WTC11 (cell line): ENCODE measurements around the gene TRUB1. TPM values are rescaled to one million over a fixed set of nuclear protein-coding genes. Genes with fewer than 3 reads are reported as not detected.

Experiments
- ATAC-seq: fragments of 200-7000 bp; cut with Tn5 transposase; 2 replicates; pipeline ENCODE4 v1.10.0; 2021; ENCODE audit warnings: mild to moderate bottlenecking, moderate library complexity
- CTCF ChIA-PET: fragments of 300-600 bp; sonication (Branson Sonifier 250); formaldehyde crosslinking; loops from one replicate; lab custom pipeline; 2021; ENCODE audit warnings: antibody characterized with exemption; lab: Charles Lee
- POLR2A ChIA-PET: fragments of 350-600 bp; sonication (Branson Sonifier 250); formaldehyde crosslinking; loops from one replicate; lab custom pipeline; 2021; ENCODE audit warnings: antibody characterized with exemption; lab: Charles Lee
- DNase-seq: peaks from one replicate; pipeline ENCODE4 v3.0.0; 2021; ENCODE audit warnings: low spot score
- H3K27ac Mint-ChIP-seq: 2 replicates; pipeline ENCODE4 v1.8.0; 2021; ENCODE audit warnings: mixed read lengths
- H3K27me3 Mint-ChIP-seq: 2 replicates; pipeline ENCODE4 v1.8.0; 2021; ENCODE audit warnings: low read depth, mild to moderate bottlenecking, moderate library complexity, mixed read lengths
- H3K36me3 Mint-ChIP-seq: 2 replicates; pipeline ENCODE4 v1.8.0; 2021; ENCODE audit warnings: mixed read lengths
- H3K4me1 Mint-ChIP-seq: 2 replicates; pipeline ENCODE4 v1.8.0; 2022; ENCODE audit warnings: mixed read lengths
- H3K4me3 Mint-ChIP-seq: 2 replicates; pipeline ENCODE4 v1.8.0; 2021; ENCODE audit warnings: mild to moderate bottlenecking, moderate library complexity, mixed read lengths
- H3K9me3 Mint-ChIP-seq: 2 replicates; pipeline ENCODE4 v1.8.0; 2021; ENCODE audit warnings: mixed read lengths
- CREM ChIP-seq: sonication (generic); formaldehyde crosslinking; IDR thresholded peaks from 2 replicates; pipeline ENCODE4 v1.8.1; 2022; ENCODE audit warnings: mild to moderate bottlenecking, missing genetic modification reagents, moderate library complexity
- CTCF ChIP-seq: fragments of 200-600 bp; IDR thresholded peaks from 2 replicates; pipeline ENCODE4 v1.8.0; 2022; ENCODE audit warnings: antibody characterized with exemption
- E2F1 ChIP-seq: sonication (generic); formaldehyde crosslinking; IDR thresholded peaks from 2 replicates; pipeline ENCODE4 v1.8.0; 2022; ENCODE audit warnings: mild to moderate bottlenecking, missing genetic modification reagents
- ETV6 ChIP-seq: sonication (generic); formaldehyde crosslinking; IDR thresholded peaks from 2 replicates; pipeline ENCODE4 v1.8.1; 2022; ENCODE audit warnings: mild to moderate bottlenecking, missing genetic modification reagents
- KAT7 ChIP-seq: sonication (generic); formaldehyde crosslinking; IDR thresholded peaks from 2 replicates; pipeline ENCODE4 v1.8.1; 2023; ENCODE audit warnings: missing genetic modification reagents, mild to moderate bottlenecking, borderline replicate concordance
- MXD4 ChIP-seq: fragments of 250-450 bp; sonication (Bioruptor Pico); IDR thresholded peaks from 2 replicates; pipeline ENCODE4 v1.8.0; 2021; ENCODE audit warnings: mild to moderate bottlenecking, moderate library complexity, borderline replicate concordance
- NR1H2 ChIP-seq: sonication (generic); formaldehyde crosslinking; IDR thresholded peaks from 2 replicates; pipeline ENCODE4 v1.9.0; 2021; ENCODE audit warnings: mild to moderate bottlenecking, moderate library complexity, missing genetic modification reagents
- NR2C2 ChIP-seq: sonication (generic); formaldehyde crosslinking; IDR thresholded peaks from 2 replicates; pipeline ENCODE4 v1.8.0; 2022; ENCODE audit warnings: mild to moderate bottlenecking, missing genetic modification reagents
- TCF7 ChIP-seq: sonication (generic); formaldehyde crosslinking; IDR thresholded peaks from 2 replicates; pipeline ENCODE4 v1.8.0; 2022; ENCODE audit warnings: mild to moderate bottlenecking, low read depth, missing genetic modification reagents, moderate library complexity
- TEAD4 ChIP-seq: sonication (generic); formaldehyde crosslinking; IDR thresholded peaks from 2 replicates; pipeline ENCODE4 v1.8.0; 2022; ENCODE audit warnings: mild to moderate bottlenecking, missing genetic modification reagents
- TP53 ChIP-seq: sonication (generic); formaldehyde crosslinking; IDR thresholded peaks from 2 replicates; pipeline ENCODE4 v1.8.1; 2023; ENCODE audit warnings: mild to moderate bottlenecking, missing genetic modification reagents
- USF2 ChIP-seq: sonication (generic); formaldehyde crosslinking; IDR thresholded peaks from 2 replicates; pipeline ENCODE4 v1.8.1; 2023; ENCODE audit warnings: mild to moderate bottlenecking, missing genetic modification reagents, moderate library complexity
- ZBTB21 ChIP-seq: sonication (generic); formaldehyde crosslinking; IDR thresholded peaks from 2 replicates; pipeline ENCODE4 v1.8.1; 2023; ENCODE audit warnings: mild to moderate bottlenecking, missing genetic modification reagents, borderline replicate concordance
- ZNF121 ChIP-seq: sonication (generic); formaldehyde crosslinking; IDR thresholded peaks from 2 replicates; pipeline ENCODE4 v1.8.0; 2023; ENCODE audit warnings: missing genetic modification reagents
- ZNF232 ChIP-seq: sonication (generic); formaldehyde crosslinking; IDR thresholded peaks from 2 replicates; pipeline ENCODE4 v1.8.0; 2022; ENCODE audit warnings: mild to moderate bottlenecking, missing genetic modification reagents
- ZNF317 ChIP-seq: sonication (generic); formaldehyde crosslinking; IDR thresholded peaks from 2 replicates; pipeline ENCODE4 v1.8.1; 2023; ENCODE audit warnings: low read depth, mild to moderate bottlenecking, moderate library complexity, missing genetic modification reagents, borderline replicate concordance
- ZNF396 ChIP-seq: fragments of 250-450 bp; sonication (Bioruptor Pico); IDR thresholded peaks from 2 replicates; pipeline ENCODE4 v1.8.0; 2021; ENCODE audit warnings: mild to moderate bottlenecking, moderate library complexity, borderline replicate concordance
- ZNF416 ChIP-seq: fragments of 250-450 bp; sonication (Bioruptor Pico); IDR thresholded peaks from 2 replicates; pipeline ENCODE4 v1.9.0; 2021; ENCODE audit warnings: mild to moderate bottlenecking, inconsistent platforms
- ZNF532 ChIP-seq: fragments of 250-450 bp; sonication (Bioruptor Pico); IDR thresholded peaks from 2 replicates; pipeline ENCODE4 v1.9.0; 2021; ENCODE audit warnings: mild to moderate bottlenecking, borderline replicate concordance
- total RNA-seq: library from RNA; stranded (reverse); gene quantifications from 3 replicates; pipeline ENCODE4 v1.2.3, GENCODE V29; 2021
- TF ChIP-seq, protein P1 (sequence below): sonication (generic); formaldehyde crosslinking; IDR thresholded peaks from 2 replicates; pipeline ENCODE4 v1.8.0; 2022; ENCODE audit warnings: mild to moderate bottlenecking, missing genetic modification reagents
- TF ChIP-seq, protein P2 (sequence below): fragments of 250-450 bp; sonication (Bioruptor Pico); IDR thresholded peaks from 2 replicates; pipeline ENCODE4 v1.8.0; 2021; ENCODE audit warnings: mild to moderate bottlenecking
- TF ChIP-seq, protein P3 (sequence below): fragments of 250-450 bp; sonication (Bioruptor Pico); IDR thresholded peaks from 2 replicates; pipeline ENCODE4 v1.9.0; 2021; ENCODE audit warnings: moderate library complexity, mild to moderate bottlenecking, inconsistent platforms, borderline replicate concordance

Gene TRUB1
- total RNA-seq, 1 experiment from 2014 or later, result 27.8 TPM

- Mint-ChIP-seq H3K4me1 (peaks cover 39% of the 10 kb centered on the region), H3K27ac (peak overlapping the region; percentile 83; the same call in 1 of the 2 replicates), H3K27me3 (no peaks in the 10 kb centered on the region), H3K9me3 (no peaks in the 10 kb centered on the region), H3K36me3 (peaks cover 8% of the 10 kb centered on the region), H3K4me3 (no peak overlapping the region)
- CTCF ChIA-PET, result interaction anchor here (0.9 to 1.6 kb wide), 2 partner anchors 53 to 93 kb away, joined by 3 to 4 read pairs; no protein-coding TSS in a partner anchor
- ATAC-seq (no peak), DNase-seq (no peak)
- POLR2A ChIA-PET, result no interaction called here
- TF ChIP-seq ZNF416 (CRISPR knock-in tag) (no peak), TP53 (CRISPR knock-in tag) (no peak), MXD4 (no peak)
Observed at GRCh38 chr10:114973306-114973705, 35.3 kb downstream of the TRUB1 start.

GRCh38 chr10:114973997-114974396 is 36.0 kb downstream of the TRUB1 start:
- Mint-ChIP-seq H3K27me3 (no peaks in the 10 kb centered on the region), H3K9me3 (no peaks in the 10 kb centered on the region), H3K36me3 (peaks cover 10% of the 10 kb centered on the region), H3K4me1 (peaks cover 37% of the 10 kb centered on the region), H3K4me3 (no peak overlapping the region), H3K27ac (0 out of 2 replicates have a peak overlapping the region, but pooled peaks have one; percentile 26)
- POLR2A ChIA-PET, result no interaction called here
- CTCF ChIA-PET, result interaction anchor here (0.9 to 1.6 kb wide), 2 partner anchors 52 to 94 kb away, joined by 3 to 4 read pairs; no protein-coding TSS in a partner anchor
- ATAC-seq (no peak), DNase-seq (no peak)
- TF ChIP-seq, protein P1, sequence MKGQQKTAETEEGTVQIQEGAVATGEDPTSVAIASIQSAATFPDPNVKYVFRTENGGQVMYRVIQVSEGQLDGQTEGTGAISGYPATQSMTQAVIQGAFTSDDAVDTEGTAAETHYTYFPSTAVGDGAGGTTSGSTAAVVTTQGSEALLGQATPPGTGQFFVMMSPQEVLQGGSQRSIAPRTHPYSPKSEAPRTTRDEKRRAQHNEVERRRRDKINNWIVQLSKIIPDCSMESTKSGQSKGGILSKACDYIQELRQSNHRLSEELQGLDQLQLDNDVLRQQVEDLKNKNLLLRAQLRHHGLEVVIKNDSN (CRISPR knock-in tag), result no peak
- no peak for TF ChIP-seq ETV6 (CRISPR knock-in tag)
- no peak for TF ChIP-seq ZNF317
- TF ChIP-seq E2F1 (CRISPR knock-in tag), result no peak
- no peak for TF ChIP-seq ZNF396 (CRISPR knock-in tag)
- no peak for TF ChIP-seq USF2 (CRISPR knock-in tag)
- no peak for TF ChIP-seq ZNF121
- TF ChIP-seq, protein P2, sequence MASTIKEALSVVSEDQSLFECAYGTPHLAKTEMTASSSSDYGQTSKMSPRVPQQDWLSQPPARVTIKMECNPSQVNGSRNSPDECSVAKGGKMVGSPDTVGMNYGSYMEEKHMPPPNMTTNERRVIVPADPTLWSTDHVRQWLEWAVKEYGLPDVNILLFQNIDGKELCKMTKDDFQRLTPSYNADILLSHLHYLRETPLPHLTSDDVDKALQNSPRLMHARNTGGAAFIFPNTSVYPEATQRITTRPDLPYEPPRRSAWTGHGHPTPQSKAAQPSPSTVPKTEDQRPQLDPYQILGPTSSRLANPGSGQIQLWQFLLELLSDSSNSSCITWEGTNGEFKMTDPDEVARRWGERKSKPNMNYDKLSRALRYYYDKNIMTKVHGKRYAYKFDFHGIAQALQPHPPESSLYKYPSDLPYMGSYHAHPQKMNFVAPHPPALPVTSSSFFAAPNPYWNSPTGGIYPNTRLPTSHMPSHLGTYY (CRISPR knock-in tag), result no peak
- TF ChIP-seq TCF7 (CRISPR knock-in tag), result no peak
- no peak for TF ChIP-seq TEAD4
- TF ChIP-seq NR1H2 (CRISPR knock-in tag), result no peak
- TF ChIP-seq ZNF532 (CRISPR knock-in tag), result no peak
- TF ChIP-seq CTCF, result no peak
- TF ChIP-seq CREM (CRISPR knock-in tag), result no peak
- no peak for TF ChIP-seq KAT7 (CRISPR knock-in tag)
- TF ChIP-seq NR2C2 (CRISPR knock-in tag), result no peak
- TF ChIP-seq ZBTB21 (CRISPR knock-in tag), result no peak
- TF ChIP-seq ZNF232 (CRISPR knock-in tag), result no peak
- TF ChIP-seq, protein P3, sequence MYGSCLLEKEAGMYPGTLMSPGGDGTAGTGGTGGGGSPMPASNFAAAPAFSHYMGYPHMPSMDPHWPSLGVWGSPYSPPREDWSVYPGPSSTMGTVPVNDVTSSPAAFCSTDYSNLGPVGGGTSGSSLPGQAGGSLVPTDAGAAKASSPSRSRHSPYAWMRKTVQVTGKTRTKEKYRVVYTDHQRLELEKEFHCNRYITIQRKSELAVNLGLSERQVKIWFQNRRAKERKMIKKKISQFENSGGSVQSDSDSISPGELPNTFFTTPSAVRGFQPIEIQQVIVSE (CRISPR knock-in tag), result no peak
